HCT116 (cell line): ENCODE results near the gene LRRK1. TPM values are rescaled to one million over a fixed set of nuclear protein-coding genes. Genes with fewer than 3 reads are reported as not detected.

Experiments
- ATAC-seq: fragments of 200-7000 bp; cut with Tn5 transposase; 2 replicates; pipeline ENCODE4 v1.9.1; 2020; ENCODE audit warnings: mild to moderate bottlenecking, moderate library complexity
- BruUV-seq: library from RNA; stranded (reverse); fragments of 400-500 nt; replicated peaks from 2 replicates; lab custom pipeline; 2021; lab: Mats Ljungman, UMichigan
- CTCF ChIA-PET: fragments of 300-600 bp; sonication (Branson Sonifier 250); formaldehyde crosslinking; loops from one replicate; lab custom pipeline; 2021; ENCODE audit warnings: antibody characterized with exemption; lab: Charles Lee
- POLR2A ChIA-PET: fragments of 300-600, 350-600 bp; sonication (Branson Sonifier 250); formaldehyde crosslinking; loops from one replicate; lab custom pipeline; 2021; ENCODE audit warnings: antibody characterized with exemption; lab: Charles Lee
- RAD21 ChIA-PET, 2 experiments: fragments of 300-600 bp; sonication (Branson Sonifier 250); formaldehyde crosslinking; loops; one replicate each; lab custom pipeline; 2023; ENCODE audit warnings: low total read pairs in 2 of 2; ENCODE audit not compliant: uncharacterized antibody in 2 of 2, unreplicated experiment in 2 of 2, low non-redundant PET in 1 of 2; lab: Charles Lee
- DNase-seq: peaks from one replicate; pipeline ENCODE4 v3.0.0-alpha.2; 2010; ENCODE audit warnings: low read depth, low spot score
- H2AFZ ChIP-seq: fragments of 200-600 bp; shearing (Covaris generic), sonication (generic); 2 replicates; pipeline ENCODE4 v1.6.1; 2017; ENCODE audit warnings: low read depth, mixed run types, mixed read lengths, antibody characterized with exemption, low read length; ENCODE audit not compliant: poor library complexity, severe bottlenecking
- H3K27ac ChIP-seq: 2 replicates; pipeline ENCODE4 v1.5.1; 2012; ENCODE audit warnings: low read depth, low read length
- H3K27me3 ChIP-seq: fragments of 200-600 bp; sonication (generic); 2 replicates; pipeline ENCODE4 v1.6.1; 2016; ENCODE audit warnings: mixed run types, low read length, mixed read lengths; ENCODE audit not compliant: insufficient read depth
- H3K36me3 ChIP-seq, 2 experiments: fragments of 200-500 bp in 1 of 2; fragments of 200-600 bp in 1 of 2; sonication (Bioruptor generic) in 1 of 2; sonication (generic) in 1 of 2; 2 replicates each; pipeline versions ENCODE4 v1.5.1 to v1.6.1; 2014 to 2016; ENCODE audit warnings: low read length in 2 of 2, inconsistent platforms in 1 of 2, mixed read lengths in 1 of 2, mixed run types in 1 of 2; ENCODE audit not compliant: insufficient read depth in 2 of 2, control insufficient read depth in 1 of 2
- H3K4me1 ChIP-seq, 2 experiments: fragments of 200-600 bp in 1 of 2; sonication (generic) in 1 of 2; 2 replicates each; pipeline versions ENCODE4 v1.5.1 to v1.6.1; 2012 to 2017; ENCODE audit warnings: low read length in 2 of 2, inconsistent platforms in 1 of 2, mild to moderate bottlenecking in 1 of 2, mixed read lengths in 1 of 2, mixed run types in 1 of 2, moderate library complexity in 1 of 2; ENCODE audit not compliant: insufficient read depth in 2 of 2, control insufficient read depth in 1 of 2
- H3K4me2 ChIP-seq: fragments of 200-600 bp; sonication (generic); 2 replicates; pipeline ENCODE4 v1.6.1; 2017; ENCODE audit warnings: mixed run types, low read length, mixed read lengths
- H3K4me3 ChIP-seq, 2 experiments: fragments of 200-600 bp in 1 of 2; sonication (generic) in 1 of 2; replicated peaks in 1 of 2; 2 replicates each; pipeline ENCODE4 v1.5.1; 2011 to 2016; ENCODE audit warnings: low read length in 2 of 2, control low read depth in 1 of 2, low read depth in 1 of 2, mild to moderate bottlenecking in 1 of 2, mixed read lengths in 1 of 2, mixed run types in 1 of 2
- H3K79me2 ChIP-seq: fragments of 200-600 bp; sonication (generic); 2 replicates; pipeline ENCODE4 v1.6.1; 2017; ENCODE audit warnings: mild to moderate bottlenecking, mixed run types, low read length, moderate library complexity, mixed read lengths; ENCODE audit not compliant: insufficient read depth
- H3K9ac ChIP-seq: fragments of 200-600 bp; sonication (generic); 2 replicates; pipeline ENCODE4 v1.6.1; 2016; ENCODE audit warnings: low read length, mixed read lengths
- H3K9me2 ChIP-seq: fragments of 200-600 bp; sonication (generic), shearing (Covaris generic); 2 replicates; pipeline ENCODE4 v1.6.1; 2017; ENCODE audit warnings: mixed run types, mild to moderate bottlenecking, moderate library complexity; ENCODE audit not compliant: insufficient read depth
- H3K9me3 ChIP-seq, 2 experiments: fragments of 200-500 bp in 1 of 2; fragments of 200-600 bp in 1 of 2; sonication (Bioruptor generic) in 1 of 2; sonication (generic) in 1 of 2; 2 replicates each; pipeline ENCODE4 v1.6.1; 2014 to 2017; ENCODE audit warnings: low read length in 2 of 2, mixed read lengths in 2 of 2, inconsistent platforms in 1 of 2, low read depth in 1 of 2, mild to moderate bottlenecking in 1 of 2, mixed run types in 1 of 2, moderate library complexity in 1 of 2; ENCODE audit not compliant: control insufficient read depth in 1 of 2, insufficient read depth in 1 of 2
- H4K20me1 ChIP-seq: fragments of 200-600 bp; sonication (generic), shearing (Covaris generic); 2 replicates; pipeline ENCODE4 v1.6.1; 2017; ENCODE audit warnings: mixed run types, mild to moderate bottlenecking, moderate library complexity; ENCODE audit not compliant: insufficient read depth
- CBX3 ChIP-seq: IDR thresholded peaks from 2 replicates; pipeline ENCODE4 v1.6.1; 2012; ENCODE audit warnings: low read depth
- CEBPB ChIP-seq: IDR thresholded peaks from 2 replicates; pipeline ENCODE4 v1.6.1; 2012; ENCODE audit warnings: low read depth
- EGR1 ChIP-seq: IDR thresholded peaks from 2 replicates; pipeline ENCODE4 v1.6.1; 2012; ENCODE audit warnings: low read depth
- ELF1 ChIP-seq: IDR thresholded peaks from 2 replicates; pipeline ENCODE4 v1.6.1; 2012; ENCODE audit warnings: low read depth, borderline replicate concordance
- EZH2 ChIP-seq: fragments of 200-600 bp; sonication (generic); IDR thresholded peaks from 2 replicates; pipeline ENCODE4 v1.6.1; 2017; ENCODE audit warnings: antibody characterized with exemption, mixed run types
- FOSL1 ChIP-seq: IDR thresholded peaks from 2 replicates; pipeline ENCODE4 v1.6.1; 2012; ENCODE audit warnings: low read depth
- POLR2A ChIP-seq: IDR thresholded peaks from 2 replicates; pipeline ENCODE4 v1.7.0; 2011; ENCODE audit warnings: borderline replicate concordance; ENCODE audit not compliant: insufficient read depth, insufficient read length; ENCODE audit errors: extremely low read depth
- POLR2AphosphoS5 ChIP-seq: IDR thresholded peaks from 2 replicates; pipeline ENCODE4 v1.6.1; 2011; ENCODE audit warnings: mild to moderate bottlenecking, low read depth, low read length, moderate library complexity
- SIN3A ChIP-seq: IDR thresholded peaks from 2 replicates; pipeline ENCODE4 v1.6.1; 2012; ENCODE audit warnings: low read depth
- SRF ChIP-seq: IDR thresholded peaks from 2 replicates; pipeline ENCODE4 v1.6.1; 2012; ENCODE audit warnings: low read depth
- TCF7L2 ChIP-seq: IDR thresholded peaks from 2 replicates; pipeline ENCODE4 v1.7.0; 2011; ENCODE audit warnings: borderline replicate concordance, inconsistent platforms; ENCODE audit not compliant: insufficient read depth, insufficient read length; ENCODE audit errors: extremely low read depth
- YY1 ChIP-seq: IDR thresholded peaks from 2 replicates; pipeline ENCODE4 v1.6.1; 2011; ENCODE audit warnings: low read length, low read depth, moderate library complexity, mild to moderate bottlenecking; ENCODE audit not compliant: insufficient replicate concordance; ENCODE audit errors: extremely low read depth
- intact Hi-C: fragments of 100-400 bp; cut with micrococcal nuclease; formaldehyde crosslinking; loops from 2 replicates; pipeline ENCODE4 v1.10.0; 2022
- total RNA-seq: library from RNA; stranded (reverse); gene quantifications from one replicate; pipeline ENCODE4 v1.2.1, GENCODE V29; 2021; ENCODE audit not compliant: unreplicated experiment
- TF ChIP-seq, protein P1 (sequence below): IDR thresholded peaks from 2 replicates; pipeline ENCODE4 v1.6.1; 2012
- TF ChIP-seq, protein P2 (sequence below): IDR thresholded peaks from 2 replicates; pipeline ENCODE4 v1.6.1; 2012
- TF ChIP-seq, protein P3 (sequence below): IDR thresholded peaks from 2 replicates; pipeline ENCODE4 v1.6.1; 2011; ENCODE audit warnings: mild to moderate bottlenecking, low read length, moderate library complexity; ENCODE audit not compliant: insufficient replicate concordance; ENCODE audit errors: extremely low read depth
- TF ChIP-seq, protein P4 (sequence below), 3 experiments: fragments of 200-600 bp in 1 of 3; sonication (generic) in 1 of 3; IDR thresholded peaks in 2 of 3; conservative IDR thresholded peaks in 1 of 3; 2 replicates each; pipeline ENCODE4 v1.5.1; 2012 to 2017; ENCODE audit warnings: low read depth in 2 of 3, low read length in 2 of 3, antibody characterized with exemption in 1 of 3, borderline replicate concordance in 1 of 3, control low read depth in 1 of 3, mild to moderate bottlenecking in 1 of 3, mixed read lengths in 1 of 3, mixed run types in 1 of 3, moderate library complexity in 1 of 3; ENCODE audit not compliant: insufficient read depth in 1 of 3

The LRRK1 gene
- total RNA-seq, 1 experiment from 2014 or later, result 21.6 TPM

DNA sequence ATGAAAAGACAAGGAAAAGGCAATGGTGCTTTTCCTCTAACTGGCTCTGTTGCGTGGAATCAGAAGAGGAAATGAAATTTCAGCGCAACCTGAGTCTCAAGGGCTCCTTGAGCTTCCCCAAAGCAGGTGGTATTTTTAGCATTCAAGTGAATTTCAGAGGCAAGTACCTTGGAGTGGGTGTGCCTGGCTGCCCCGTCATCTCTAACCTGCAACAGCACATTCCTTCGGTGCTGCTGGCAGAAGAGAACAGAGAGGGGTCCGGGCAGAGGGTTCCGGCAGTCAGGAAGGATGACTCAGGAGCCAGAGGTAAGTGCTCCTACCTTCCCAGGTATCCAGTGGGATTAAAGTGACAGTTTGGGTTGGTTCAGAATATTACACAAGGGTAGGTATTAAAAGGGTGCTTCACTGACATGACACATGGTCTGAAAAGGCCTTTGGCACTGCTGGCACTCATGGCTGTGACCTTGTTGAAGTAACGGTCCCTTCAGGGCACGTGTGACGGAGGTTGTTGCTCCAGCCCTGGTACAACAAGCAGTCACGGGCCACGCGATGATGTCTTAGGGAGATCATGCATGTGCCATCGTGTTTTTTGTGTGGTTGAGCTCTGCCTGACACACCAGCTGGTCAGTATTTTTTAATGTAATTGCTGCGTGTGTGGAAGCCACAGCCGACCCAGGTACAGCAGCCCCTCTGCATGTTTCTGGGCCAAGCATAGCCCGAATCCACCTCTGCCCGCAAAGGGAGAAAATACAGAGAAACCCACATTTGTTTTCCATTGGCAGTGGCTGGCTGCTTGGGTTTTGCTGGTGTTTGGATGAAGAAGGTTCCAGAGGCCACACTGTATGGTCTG is 75.7 kb downstream of the LRRK1 start:
- Histone ChIP-seq H3K4me1 (no peaks in the 10 kb centered on the region), H2AFZ (no peak overlapping the region), H3K27me3 (no peaks in the 10 kb centered on the region), H3K79me2 (no peaks in the 10 kb centered on the region), H3K9me2 (no peaks in the 10 kb centered on the region), H3K4me2 (no peak overlapping the region), H3K9ac (no peak overlapping the region), H3K36me3 (no peaks in the 10 kb centered on the region; a peak in 1 of 4 replicates), H3K4me3 (no peak overlapping the region), H4K20me1 (no peaks in the 10 kb centered on the region), H3K9me3 (no peaks in the 10 kb centered on the region), H3K27ac (no peak overlapping the region)
- TF ChIP-seq, protein P1, sequence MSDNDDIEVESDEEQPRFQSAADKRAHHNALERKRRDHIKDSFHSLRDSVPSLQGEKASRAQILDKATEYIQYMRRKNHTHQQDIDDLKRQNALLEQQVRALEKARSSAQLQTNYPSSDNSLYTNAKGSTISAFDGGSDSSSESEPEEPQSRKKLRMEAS, result no peak
- TF ChIP-seq CBX3 (no peak), TCF7L2 (no peak), POLR2A (no peak), CEBPB (no peak), SRF (no peak), YY1 (no peak), EZH2 (no peak), SIN3A (no peak), ELF1 (no peak), POLR2AphosphoS5 (no peak), FOSL1 (no peak), EGR1 (no peak)
- TF ChIP-seq, protein P2, sequence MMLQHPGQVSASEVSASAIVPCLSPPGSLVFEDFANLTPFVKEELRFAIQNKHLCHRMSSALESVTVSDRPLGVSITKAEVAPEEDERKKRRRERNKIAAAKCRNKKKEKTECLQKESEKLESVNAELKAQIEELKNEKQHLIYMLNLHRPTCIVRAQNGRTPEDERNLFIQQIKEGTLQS, result no peak
- TF ChIP-seq, protein P3, sequence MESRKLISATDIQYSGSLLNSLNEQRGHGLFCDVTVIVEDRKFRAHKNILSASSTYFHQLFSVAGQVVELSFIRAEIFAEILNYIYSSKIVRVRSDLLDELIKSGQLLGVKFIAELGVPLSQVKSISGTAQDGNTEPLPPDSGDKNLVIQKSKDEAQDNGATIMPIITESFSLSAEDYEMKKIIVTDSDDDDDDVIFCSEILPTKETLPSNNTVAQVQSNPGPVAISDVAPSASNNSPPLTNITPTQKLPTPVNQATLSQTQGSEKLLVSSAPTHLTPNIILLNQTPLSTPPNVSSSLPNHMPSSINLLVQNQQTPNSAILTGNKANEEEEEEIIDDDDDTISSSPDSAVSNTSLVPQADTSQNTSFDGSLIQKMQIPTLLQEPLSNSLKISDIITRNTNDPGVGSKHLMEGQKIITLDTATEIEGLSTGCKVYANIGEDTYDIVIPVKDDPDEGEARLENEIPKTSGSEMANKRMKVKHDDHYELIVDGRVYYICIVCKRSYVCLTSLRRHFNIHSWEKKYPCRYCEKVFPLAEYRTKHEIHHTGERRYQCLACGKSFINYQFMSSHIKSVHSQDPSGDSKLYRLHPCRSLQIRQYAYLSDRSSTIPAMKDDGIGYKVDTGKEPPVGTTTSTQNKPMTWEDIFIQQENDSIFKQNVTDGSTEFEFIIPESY, result no peak
- TF ChIP-seq, protein P4, sequence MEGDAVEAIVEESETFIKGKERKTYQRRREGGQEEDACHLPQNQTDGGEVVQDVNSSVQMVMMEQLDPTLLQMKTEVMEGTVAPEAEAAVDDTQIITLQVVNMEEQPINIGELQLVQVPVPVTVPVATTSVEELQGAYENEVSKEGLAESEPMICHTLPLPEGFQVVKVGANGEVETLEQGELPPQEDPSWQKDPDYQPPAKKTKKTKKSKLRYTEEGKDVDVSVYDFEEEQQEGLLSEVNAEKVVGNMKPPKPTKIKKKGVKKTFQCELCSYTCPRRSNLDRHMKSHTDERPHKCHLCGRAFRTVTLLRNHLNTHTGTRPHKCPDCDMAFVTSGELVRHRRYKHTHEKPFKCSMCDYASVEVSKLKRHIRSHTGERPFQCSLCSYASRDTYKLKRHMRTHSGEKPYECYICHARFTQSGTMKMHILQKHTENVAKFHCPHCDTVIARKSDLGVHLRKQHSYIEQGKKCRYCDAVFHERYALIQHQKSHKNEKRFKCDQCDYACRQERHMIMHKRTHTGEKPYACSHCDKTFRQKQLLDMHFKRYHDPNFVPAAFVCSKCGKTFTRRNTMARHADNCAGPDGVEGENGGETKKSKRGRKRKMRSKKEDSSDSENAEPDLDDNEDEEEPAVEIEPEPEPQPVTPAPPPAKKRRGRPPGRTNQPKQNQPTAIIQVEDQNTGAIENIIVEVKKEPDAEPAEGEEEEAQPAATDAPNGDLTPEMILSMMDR (IDR thresholded peaks at IDR 0.05 in 2 of 3, conservative IDR thresholded peaks at IDR 0.05 in 1 of 3; ENCODE audit: borderline replicate concordance in 1 of 3, insufficient read depth in 1 of 3, low read depth in 2 of 3, low read length in 2 of 3), result no peak
- POLR2A ChIA-PET, result no interaction called here
- CTCF ChIA-PET, result interaction anchor here (1.1 to 1.4 kb wide), 2 partner anchors 12 to 13 kb away, joined by 3 to 4 read pairs; no protein-coding TSS in a partner anchor
- RAD21 ChIA-PET, result no interaction called here
- no peak for DNase-seq
- no TSS peak for BruUV-seq
- intact Hi-C loops, result no loop called here
- no peak for ATAC-seq
